ENCODE results near the gene ASMT. TPM values are rescaled to one million over a fixed set of nuclear protein-coding genes. Genes with fewer than 3 reads are reported as not detected.

Gene ASMT
- total and polyA plus RNA-seq, 10 of the 15 experiments (the other 5 are each of a cell fraction or from before 2014, with no cell fraction given), result 0.18 to 0.29 TPM; not detected in 8

DNA sequence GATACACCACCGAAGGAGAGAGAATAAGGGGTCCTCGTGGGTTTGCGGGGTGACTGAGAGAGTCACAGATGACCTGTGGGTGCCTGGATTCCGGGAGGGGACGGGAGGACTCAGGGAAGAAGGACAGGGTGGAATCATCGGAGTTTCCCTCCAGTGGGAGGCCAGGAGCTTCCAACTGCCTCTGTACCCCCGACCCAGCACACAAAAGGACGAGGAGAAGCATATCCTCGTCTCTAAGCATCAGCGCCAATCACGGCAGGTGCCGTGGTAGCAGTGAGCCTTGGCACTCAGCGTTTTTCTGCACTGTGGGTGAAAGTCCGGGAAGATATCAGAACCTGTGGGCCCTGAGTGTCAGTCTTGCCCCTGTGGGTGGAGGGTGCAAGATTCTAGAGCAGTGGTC lies 62.0 kb downstream of the ASMT start:
- no peaks in the 10 kb centered on the region; a peak in 1 of 4 replicates for H3K36me3 ChIP-seq (ENCODE audit: control insufficient read depth in 2 of 2, insufficient read depth in 2 of 2, low read length in 1 of 2)
- in situ Hi-C loops (cut with MboI) (no loop called here), intact Hi-C loops (cut with micrococcal nuclease; ENCODE audit: unreplicated experiment) (no loop called here)
- no peak for FAIRE-seq
- no peak overlapping the region for H3K4me2 ChIP-seq (ENCODE audit: control insufficient read depth, insufficient read depth)
- no peak overlapping the region for H3K4me3 ChIP-seq
- ChIA-PET CTCF (no interaction called here), RAD21 (ENCODE audit: unreplicated experiment) (no interaction called here), POLR2A (no interaction called here), SMC1A (ENCODE audit: uncharacterized antibody, unreplicated experiment) (no interaction called here)
- no peaks in the 10 kb centered on the region for H3K27me3 ChIP-seq (replicated peaks in 1 of 2; ENCODE audit: control insufficient read depth in 2 of 2, insufficient read depth in 2 of 2, low read length in 1 of 2)
- no peak overlapping the region for H2AFZ ChIP-seq (ENCODE audit: control insufficient read depth, low read depth, low read length)
- H3K27ac ChIP-seq (ENCODE audit: control insufficient read depth, insufficient read depth), result no peak overlapping the region
- H3K79me2 ChIP-seq (ENCODE audit: control insufficient read depth, insufficient read depth, low read length), result no peaks in the 10 kb centered on the region
- no TSS peak for BruUV-seq (replicated peaks)
- DNase-seq (ENCODE audit: low read depth, low spot score), result no peak
- WGBS (ENCODE audit: insufficient coverage, insufficient replicate concordance, low lambda C conversion rate, missing lambda C conversion rate), result 93% methylated on average over 14 of the region's 14 CpGs
- TF ChIP-seq, protein P1, sequence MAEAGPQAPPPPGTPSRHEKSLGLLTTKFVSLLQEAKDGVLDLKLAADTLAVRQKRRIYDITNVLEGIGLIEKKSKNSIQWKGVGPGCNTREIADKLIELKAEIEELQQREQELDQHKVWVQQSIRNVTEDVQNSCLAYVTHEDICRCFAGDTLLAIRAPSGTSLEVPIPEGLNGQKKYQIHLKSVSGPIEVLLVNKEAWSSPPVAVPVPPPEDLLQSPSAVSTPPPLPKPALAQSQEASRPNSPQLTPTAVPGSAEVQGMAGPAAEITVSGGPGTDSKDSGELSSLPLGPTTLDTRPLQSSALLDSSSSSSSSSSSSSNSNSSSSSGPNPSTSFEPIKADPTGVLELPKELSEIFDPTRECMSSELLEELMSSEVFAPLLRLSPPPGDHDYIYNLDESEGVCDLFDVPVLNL (IDR thresholded peaks at IDR 0.05; ENCODE audit: low read depth, low read length), result no peak
- no peaks in the 10 kb centered on the region; the same call in 2 of the 3 replicates for H3K9me3 ChIP-seq (replicated peaks; ENCODE audit: control insufficient read depth, insufficient read depth, low read length)
- no peaks in the 10 kb centered on the region for H3K4me1 ChIP-seq (ENCODE audit: control insufficient read depth, insufficient read depth, low read length)
- ATAC-seq, result no peak
- no peaks in the 10 kb centered on the region for H4K20me1 ChIP-seq (ENCODE audit: control insufficient read depth, insufficient read depth)
- H3K9ac ChIP-seq (ENCODE audit: control insufficient read depth, insufficient read depth, low read length), result no peak overlapping the region

DNA sequence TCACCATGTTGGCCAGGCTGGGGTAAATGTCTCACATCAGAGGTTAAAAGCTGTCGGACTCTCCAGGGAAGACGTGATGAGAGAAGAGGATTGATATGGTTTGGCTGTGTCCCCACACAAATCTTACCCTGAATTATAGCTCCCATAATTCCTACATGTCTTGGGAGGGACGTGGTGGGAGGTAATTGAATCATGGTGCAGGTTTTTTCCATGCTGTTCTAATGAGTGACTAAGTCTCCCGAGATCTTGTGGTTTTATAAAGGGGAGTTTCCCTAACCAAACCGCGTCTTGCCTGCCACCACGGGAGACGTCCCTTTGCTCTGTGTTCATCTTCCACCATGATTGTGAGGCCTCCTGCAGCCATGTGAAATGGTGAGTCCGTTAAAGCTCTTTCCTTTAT lies 64.4 kb downstream of the ASMT start:
- ATAC-seq, result peak; percentile 67
- intact Hi-C loops (cut with micrococcal nuclease; ENCODE audit: unreplicated experiment), result no loop called here
- RAD21 ChIA-PET (ENCODE audit: unreplicated experiment), result no interaction called here

More for the DNA sequence above, 64.4 kb downstream of the ASMT start:
- SMC1A ChIA-PET (ENCODE audit: uncharacterized antibody, unreplicated experiment), result no interaction called here
- BruUV-seq (replicated peaks), result no TSS peak
- WGBS (ENCODE audit: insufficient coverage, insufficient replicate concordance, low lambda C conversion rate, missing lambda C conversion rate), result 16% methylated on average over 9 of the region's 9 CpGs
- Histone ChIP-seq H3K9ac (ENCODE audit: control insufficient read depth, insufficient read depth, low read length) (no peak overlapping the region), H3K4me1 (ENCODE audit: control insufficient read depth, insufficient read depth, low read length) (no peaks in the 10 kb centered on the region), H3K9me3 (replicated peaks; ENCODE audit: control insufficient read depth, insufficient read depth, low read length) (no peaks in the 10 kb centered on the region; the same call in 2 of the 3 replicates), H3K36me3 (ENCODE audit: control insufficient read depth in 2 of 2, insufficient read depth in 2 of 2, low read length in 1 of 2) (no peaks in the 10 kb centered on the region; a peak in 1 of 4 replicates), H3K27me3 (replicated peaks in 1 of 2; ENCODE audit: control insufficient read depth in 2 of 2, insufficient read depth in 2 of 2, low read length in 1 of 2) (no peaks in the 10 kb centered on the region), H3K27ac (ENCODE audit: control insufficient read depth, insufficient read depth) (no peak overlapping the region), H3K79me2 (ENCODE audit: control insufficient read depth, insufficient read depth, low read length) (no peaks in the 10 kb centered on the region), H3K4me2 (ENCODE audit: control insufficient read depth, insufficient read depth) (no peak overlapping the region), H3K4me3 (no peak overlapping the region), H2AFZ (ENCODE audit: control insufficient read depth, low read depth, low read length) (no peak overlapping the region), H4K20me1 (ENCODE audit: control insufficient read depth, insufficient read depth) (no peaks in the 10 kb centered on the region)
- TF ChIP-seq IKZF2 (IDR thresholded peaks at IDR 0.05) (0 out of 4 replicates have a peak, but pooled peaks have one; percentile 35 to 44), EED (IDR thresholded peaks at IDR 0.05; ENCODE audit: low read depth) (0 out of 2 replicates have a peak, but pooled peaks have one; percentile 14), CHD2 (IDR thresholded peaks at IDR 0.05; ENCODE audit: borderline replicate concordance, low read depth, low read length) (0 out of 2 replicates have a peak, but pooled peaks have one; percentile 16), CBFB (IDR thresholded peaks at IDR 0.05; ENCODE audit: low read depth) (0 out of 2 replicates have a peak, but pooled peaks have one; percentile 47), IKZF1 (conservative IDR thresholded peaks at IDR 0.05) (peak; percentile 39), MEF2B (IDR thresholded peaks at IDR 0.05; ENCODE audit: partially characterized antibody, poor library complexity, severe bottlenecking) (peak; percentile 12), HCFC1 (IDR thresholded peaks at IDR 0.05; ENCODE audit: low read length) (no peak), RUNX3 (IDR thresholded peaks at IDR 0.05; ENCODE audit: low read length) (peak; percentile 87), NR2F1 (conservative IDR thresholded peaks at IDR 0.05) (no peak)
- TF ChIP-seq, protein P2, sequence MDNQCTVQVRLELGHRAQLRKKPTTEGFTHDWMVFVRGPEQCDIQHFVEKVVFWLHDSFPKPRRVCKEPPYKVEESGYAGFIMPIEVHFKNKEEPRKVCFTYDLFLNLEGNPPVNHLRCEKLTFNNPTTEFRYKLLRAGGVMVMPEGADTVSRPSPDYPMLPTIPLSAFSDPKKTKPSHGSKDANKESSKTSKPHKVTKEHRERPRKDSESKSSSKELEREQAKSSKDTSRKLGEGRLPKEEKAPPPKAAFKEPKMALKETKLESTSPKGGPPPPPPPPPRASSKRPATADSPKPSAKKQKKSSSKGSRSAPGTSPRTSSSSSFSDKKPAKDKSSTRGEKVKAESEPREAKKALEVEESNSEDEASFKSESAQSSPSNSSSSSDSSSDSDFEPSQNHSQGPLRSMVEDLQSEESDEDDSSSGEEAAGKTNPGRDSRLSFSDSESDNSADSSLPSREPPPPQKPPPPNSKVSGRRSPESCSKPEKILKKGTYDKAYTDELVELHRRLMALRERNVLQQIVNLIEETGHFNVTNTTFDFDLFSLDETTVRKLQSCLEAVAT (IDR thresholded peaks at IDR 0.05), result 0 out of 2 replicates have a peak, but pooled peaks have one; percentile 43
- POLR2A ChIA-PET, result no interaction called here
- in situ Hi-C loops (cut with MboI), result no loop called here
- CTCF ChIA-PET, result no interaction called here
- no peak for FAIRE-seq
- DNase-seq (ENCODE audit: low read depth, low spot score), result no peak
